GM23338 (cell line): ENCODE results near the gene MMRN2.
"Not testable (repeated sequence)": the region's sequence is repeated elsewhere in the genome, so short reads cannot be mapped to it uniquely, and the experiment has no call there.

Source experiments
- CREB1 ChIP-seq: fragments of 250-450 bp; sonication (Bioruptor Pico); IDR thresholded peaks from 2 replicates; pipeline ENCODE4 v1.5.0; 2020; ENCODE audit warnings: low read depth, mild to moderate bottlenecking, moderate library complexity
- CTCF ChIP-seq, 2 experiments: fragments of 200-600 bp in 1 of 2; sonication (generic) in 1 of 2; conservative IDR thresholded peaks; 2 replicates each; pipeline versions ENCODE4 v1.5.1 to v1.6.1; 2016 to 2017; ENCODE audit warnings: antibody characterized with exemption in 2 of 2, low read depth in 2 of 2, mild to moderate bottlenecking in 2 of 2, moderate library complexity in 1 of 2
- EZH2 ChIP-seq: fragments of 200-600 bp; sonication (generic); IDR thresholded peaks from one replicate; pipeline ENCODE4 v1.8.0; 2017; ENCODE audit warnings: antibody characterized with exemption, mild to moderate bottlenecking, low read depth; ENCODE audit not compliant: unreplicated experiment
- EZH2phosphoT487 ChIP-seq: fragments of 200-600 bp; sonication (generic); IDR thresholded peaks from one replicate; pipeline ENCODE4 v1.8.1; 2018; ENCODE audit warnings: antibody characterized with exemption; ENCODE audit not compliant: unreplicated experiment
- JUNB ChIP-seq: IDR thresholded peaks from one replicate; pipeline ENCODE4 v1.6.1; 2016; ENCODE audit warnings: antibody characterized with exemption; ENCODE audit not compliant: unreplicated experiment
- NANOG ChIP-seq: IDR thresholded peaks from 2 replicates; pipeline ENCODE4 v1.6.1; 2016; ENCODE audit warnings: antibody characterized with exemption, borderline replicate concordance
- POLR2AphosphoS5 ChIP-seq: IDR thresholded peaks from 2 replicates; pipeline ENCODE4 v1.6.1; 2016; ENCODE audit warnings: antibody characterized with exemption, low read depth
- ZNF114 ChIP-seq: fragments of 250-450 bp; sonication (Bioruptor Pico); IDR thresholded peaks from 2 replicates; pipeline ENCODE4 v1.5.0; 2020; ENCODE audit warnings: mild to moderate bottlenecking, moderate library complexity
- ZNF331 ChIP-seq: fragments of 250-450 bp; sonication (Bioruptor Pico); IDR thresholded peaks from 2 replicates; pipeline ENCODE4 v1.5.0; 2020; ENCODE audit warnings: low read depth, mild to moderate bottlenecking, moderate library complexity
- TF ChIP-seq, protein P1 (sequence below): IDR thresholded peaks from one replicate; pipeline ENCODE4 v1.6.1; 2018; ENCODE audit warnings: antibody characterized with exemption; ENCODE audit not compliant: unreplicated experiment
- TF ChIP-seq, protein P2 (sequence below): IDR thresholded peaks from 2 replicates; pipeline ENCODE4 v1.6.1; 2016; ENCODE audit warnings: antibody characterized with exemption

DNA sequence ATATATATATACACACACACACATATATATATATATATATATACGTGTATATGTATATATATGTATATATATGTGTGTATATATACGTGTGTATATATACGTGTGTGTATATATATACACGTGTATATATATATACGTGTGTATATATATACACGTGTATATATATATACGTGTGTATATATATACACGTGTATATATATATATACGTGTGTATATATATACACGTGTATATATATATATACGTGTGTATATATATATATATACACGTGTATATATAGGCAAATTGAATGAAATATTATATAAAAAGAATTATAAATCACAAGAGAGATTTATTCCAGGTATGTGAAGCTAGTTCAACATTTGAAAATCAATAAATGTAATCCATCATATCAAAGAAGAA, 33.9 kb upstream of the MMRN2 start:
- TF ChIP-seq CTCF (conservative IDR thresholded peaks at IDR 0.05; ENCODE audit: low read depth in 2 of 2); POLR2AphosphoS5; EZH2; JUNB; EZH2phosphoT487; CREB1 (CRISPR knock-in tag); NANOG; ZNF114 (CRISPR knock-in tag); ZNF331: not testable (repeated sequence)
- TF ChIP-seq, protein P1, sequence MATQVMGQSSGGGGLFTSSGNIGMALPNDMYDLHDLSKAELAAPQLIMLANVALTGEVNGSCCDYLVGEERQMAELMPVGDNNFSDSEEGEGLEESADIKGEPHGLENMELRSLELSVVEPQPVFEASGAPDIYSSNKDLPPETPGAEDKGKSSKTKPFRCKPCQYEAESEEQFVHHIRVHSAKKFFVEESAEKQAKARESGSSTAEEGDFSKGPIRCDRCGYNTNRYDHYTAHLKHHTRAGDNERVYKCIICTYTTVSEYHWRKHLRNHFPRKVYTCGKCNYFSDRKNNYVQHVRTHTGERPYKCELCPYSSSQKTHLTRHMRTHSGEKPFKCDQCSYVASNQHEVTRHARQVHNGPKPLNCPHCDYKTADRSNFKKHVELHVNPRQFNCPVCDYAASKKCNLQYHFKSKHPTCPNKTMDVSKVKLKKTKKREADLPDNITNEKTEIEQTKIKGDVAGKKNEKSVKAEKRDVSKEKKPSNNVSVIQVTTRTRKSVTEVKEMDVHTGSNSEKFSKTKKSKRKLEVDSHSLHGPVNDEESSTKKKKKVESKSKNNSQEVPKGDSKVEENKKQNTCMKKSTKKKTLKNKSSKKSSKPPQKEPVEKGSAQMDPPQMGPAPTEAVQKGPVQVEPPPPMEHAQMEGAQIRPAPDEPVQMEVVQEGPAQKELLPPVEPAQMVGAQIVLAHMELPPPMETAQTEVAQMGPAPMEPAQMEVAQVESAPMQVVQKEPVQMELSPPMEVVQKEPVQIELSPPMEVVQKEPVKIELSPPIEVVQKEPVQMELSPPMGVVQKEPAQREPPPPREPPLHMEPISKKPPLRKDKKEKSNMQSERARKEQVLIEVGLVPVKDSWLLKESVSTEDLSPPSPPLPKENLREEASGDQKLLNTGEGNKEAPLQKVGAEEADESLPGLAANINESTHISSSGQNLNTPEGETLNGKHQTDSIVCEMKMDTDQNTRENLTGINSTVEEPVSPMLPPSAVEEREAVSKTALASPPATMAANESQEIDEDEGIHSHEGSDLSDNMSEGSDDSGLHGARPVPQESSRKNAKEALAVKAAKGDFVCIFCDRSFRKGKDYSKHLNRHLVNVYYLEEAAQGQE, result not testable (repeated sequence)
- TF ChIP-seq, protein P2, sequence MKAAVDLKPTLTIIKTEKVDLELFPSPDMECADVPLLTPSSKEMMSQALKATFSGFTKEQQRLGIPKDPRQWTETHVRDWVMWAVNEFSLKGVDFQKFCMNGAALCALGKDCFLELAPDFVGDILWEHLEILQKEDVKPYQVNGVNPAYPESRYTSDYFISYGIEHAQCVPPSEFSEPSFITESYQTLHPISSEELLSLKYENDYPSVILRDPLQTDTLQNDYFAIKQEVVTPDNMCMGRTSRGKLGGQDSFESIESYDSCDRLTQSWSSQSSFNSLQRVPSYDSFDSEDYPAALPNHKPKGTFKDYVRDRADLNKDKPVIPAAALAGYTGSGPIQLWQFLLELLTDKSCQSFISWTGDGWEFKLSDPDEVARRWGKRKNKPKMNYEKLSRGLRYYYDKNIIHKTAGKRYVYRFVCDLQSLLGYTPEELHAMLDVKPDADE, result not testable (repeated sequence)
